ENCODE data around the gene MXI1. TPM values are rescaled to one million over a fixed set of nuclear protein-coding genes. Genes with fewer than 3 reads are reported as not detected.

The MXI1 gene
- total and polyA plus RNA-seq, 2 of the 4 experiments (the other 2 are of a cell fraction), result 7.2 to 11.8 TPM

DNA sequence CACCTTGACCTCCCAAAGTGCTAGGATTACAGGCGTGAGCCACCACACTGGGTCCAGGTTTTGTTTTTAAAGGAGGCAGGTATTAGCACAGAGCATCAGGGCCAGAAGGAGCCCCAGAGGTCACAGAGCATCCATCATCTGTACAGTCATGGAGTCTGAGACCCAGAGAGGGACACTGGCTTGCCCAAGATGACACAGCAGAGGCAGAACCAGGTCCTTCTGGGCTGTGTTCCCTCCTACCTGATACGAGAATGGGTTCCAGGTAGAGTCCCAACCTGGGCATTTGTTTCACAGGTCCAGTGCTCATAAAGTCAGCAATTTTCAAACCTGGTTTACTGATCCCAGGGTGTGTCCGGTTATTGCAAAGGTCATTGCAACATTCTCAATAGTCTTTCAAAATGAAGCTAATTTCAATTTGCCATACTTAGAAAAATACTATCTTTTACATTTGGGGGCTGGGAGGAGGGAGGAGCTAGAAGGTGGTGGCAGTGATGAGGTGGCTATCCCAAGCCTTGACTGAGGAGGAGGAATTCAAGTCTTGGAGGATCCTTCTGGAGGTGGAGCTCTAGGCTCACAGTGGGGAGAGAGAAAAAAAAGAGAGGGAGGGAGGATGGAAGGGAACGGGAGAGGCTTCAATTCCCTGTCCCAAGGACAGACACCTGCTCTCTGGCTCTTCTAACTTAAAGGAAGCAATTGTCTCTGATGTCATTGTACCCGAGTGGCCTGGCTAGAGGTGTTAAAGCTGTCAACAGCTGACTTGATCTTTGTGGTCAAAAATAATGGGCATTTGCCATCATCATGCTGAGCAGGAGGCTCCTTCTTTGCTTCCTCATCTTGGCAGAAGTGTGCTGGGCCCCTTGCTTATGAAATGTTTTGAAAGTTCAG lies 8.1 kb downstream of the MXI1 start (continued):
- TF ChIP-seq CEBPB (IDR thresholded peaks at IDR 0.05; ENCODE audit: low read depth, low read length) (no peak), BHLHE40 (IDR thresholded peaks at IDR 0.05; ENCODE audit: low read depth, low read length) (no peak)

- Histone ChIP-seq H3K4me2 (ENCODE audit: low read depth, low read length) (no peak overlapping the region), H3K18ac (ENCODE audit: low read depth, low read length) (peak overlapping the region; percentile 14; the same call in 1 of the 2 replicates), H4K8ac (ENCODE audit: low read depth in 2 of 2, low read length in 2 of 2) (no peak overlapping the region), H4K5ac (ENCODE audit: low read depth, low read length) (no peak overlapping the region), H3K9ac (ENCODE audit: low read depth, low read length) (no peak overlapping the region), H2AK9ac (replicated peaks; ENCODE audit: low read depth, low read length, poor library complexity) (no peak overlapping the region), H2BK15ac (ENCODE audit: low read depth, low read length) (no peak overlapping the region), H3K4me3 (ENCODE audit: insufficient read depth, low read depth, low read length) (no peak overlapping the region), H2AK5ac (ENCODE audit: low read depth, low read length) (0 out of 2 replicates have a peak overlapping the region, but pooled peaks have one; percentile 21), H2BK5ac (ENCODE audit: low read depth, low read length, poor library complexity, severe bottlenecking) (no peak overlapping the region), H2BK20ac (ENCODE audit: low read depth, low read length) (no peak overlapping the region), H2AFZ (replicated peaks; ENCODE audit: low read length, poor library complexity) (no peak overlapping the region), H3K4ac (ENCODE audit: low read depth, low read length) (no peak overlapping the region), H3K9me3 (ENCODE audit: control insufficient read depth, insufficient read depth, low read length) (no peaks in the 10 kb centered on the region), H2BK120ac (ENCODE audit: low read depth, low read length) (no peak overlapping the region), H3K14ac (replicated peaks; ENCODE audit: low read depth, low read length) (no peak overlapping the region), H3K27ac (ENCODE audit: insufficient read depth, low read length) (no peak overlapping the region), H3K9me1 (ENCODE audit: insufficient read depth, low read length) (no peaks in the 10 kb centered on the region), H3K79me1 (ENCODE audit: low read depth in 1 of 2, low read length in 2 of 2) (peaks cover 4 to 5% of the 10 kb centered on the region in 2 experiments; a peak in 2 of 4 replicates), H4K20me1 (ENCODE audit: insufficient read depth, low read length) (no peaks in the 10 kb centered on the region; the same call in 1 of the 2 replicates), H4K91ac (ENCODE audit: insufficient read depth, low read depth, low read length) (no peak overlapping the region), H3K36me3 (ENCODE audit: control insufficient read depth, insufficient read depth, low read length) (no peaks in the 10 kb centered on the region), H3K27me3 (ENCODE audit: control insufficient read depth, insufficient read depth, low read length) (no peaks in the 10 kb centered on the region), H3K56ac (ENCODE audit: extremely low read depth, insufficient read depth, low read length) (no peak overlapping the region), H3K4me1 (ENCODE audit: control insufficient read depth, insufficient read depth, low read length) (peaks cover 24% of the 10 kb centered on the region), H3K23ac (ENCODE audit: low read depth, low read length) (no peak overlapping the region)
- BruUV-seq (replicated peaks), result no TSS peak
- TF ChIP-seq FOS (IDR thresholded peaks at IDR 0.05; ENCODE audit: low read depth, low read length) (no peak), CHD1 (IDR thresholded peaks at IDR 0.05; ENCODE audit: low read depth, low read length) (no peak), MAZ (IDR thresholded peaks at IDR 0.05; ENCODE audit: borderline replicate concordance, low read depth, low read length) (no peak), MAFK (IDR thresholded peaks at IDR 0.05; ENCODE audit: low read depth, low read length) (no peak), CEBPB (IDR thresholded peaks at IDR 0.05; ENCODE audit: low read depth, low read length) (no peak), SMC3 (IDR thresholded peaks at IDR 0.05; ENCODE audit: low read depth, low read length) (no peak), POLR2A (IDR thresholded peaks at IDR 0.05; ENCODE audit: low read depth, low read length) (no peak), RAD21 (IDR thresholded peaks at IDR 0.05; ENCODE audit: low read length) (no peak), RCOR1 (IDR thresholded peaks at IDR 0.05; ENCODE audit: insufficient replicate concordance, low read length) (no peak), CTCF (conservative IDR thresholded peaks at IDR 0.05; ENCODE audit: low read depth, low read length) (no peak), USF2 (IDR thresholded peaks at IDR 0.05; ENCODE audit: low read depth, low read length) (no peak), NFE2L2 (IDR thresholded peaks at IDR 0.05; ENCODE audit: low read depth, low read length) (no peak), RFX5 (IDR thresholded peaks at IDR 0.05; ENCODE audit: low read depth, low read length) (no peak)
- intact Hi-C loops (cut with micrococcal nuclease), result no loop called here
- CTCF ChIA-PET, result interaction anchor here (0.5 to 0.6 kb wide), 2 partner anchors 25 to 322 kb away, joined by 5 to 6 read pairs; no protein-coding TSS in a partner anchor
- POLR2A ChIA-PET (ENCODE audit: unreplicated experiment), result no interaction called here
- no peak for DNase-seq
- dilution Hi-C loops (cut with HindIII; ENCODE audit: low sequenced_read_pairs, unreplicated experiment), result no loop called here
- in situ Hi-C loops (cut with MboI; ENCODE audit: low sequenced_read_pairs), result no loop called here
- ATAC-seq (ENCODE audit: low read depth), result no peak
Measured at GRCh38 chr10:110216240-110216639, 8.8 kb downstream of the MXI1 start.
